HCT116 (cell line): Measurements from ENCODE around the gene CENPP. TPM values are rescaled to one million over a fixed set of nuclear protein-coding genes. Genes with fewer than 3 reads are reported as not detected.

Experiments
- ATAC-seq: fragments of 200-7000 bp; cut with Tn5 transposase; 2 replicates; pipeline ENCODE4 v1.9.1; 2020; ENCODE audit warnings: mild to moderate bottlenecking, moderate library complexity
- BruUV-seq: library from RNA; stranded (reverse); fragments of 400-500 nt; replicated peaks from 2 replicates; lab custom pipeline; 2021; lab: Mats Ljungman, UMichigan
- CTCF ChIA-PET: fragments of 300-600 bp; sonication (Branson Sonifier 250); formaldehyde crosslinking; loops from one replicate; lab custom pipeline; 2021; ENCODE audit warnings: antibody characterized with exemption; lab: Charles Lee
- POLR2A ChIA-PET: fragments of 300-600, 350-600 bp; sonication (Branson Sonifier 250); formaldehyde crosslinking; loops from one replicate; lab custom pipeline; 2021; ENCODE audit warnings: antibody characterized with exemption; lab: Charles Lee
- RAD21 ChIA-PET, 2 experiments: fragments of 300-600 bp; sonication (Branson Sonifier 250); formaldehyde crosslinking; loops; one replicate each; lab custom pipeline; 2023; ENCODE audit warnings: low total read pairs in 2 of 2; ENCODE audit not compliant: uncharacterized antibody in 2 of 2, unreplicated experiment in 2 of 2, low non-redundant PET in 1 of 2; lab: Charles Lee
- DNase-seq: peaks from one replicate; pipeline ENCODE4 v3.0.0-alpha.2; 2010; ENCODE audit warnings: low read depth, low spot score
- H2AFZ ChIP-seq: fragments of 200-600 bp; shearing (Covaris generic), sonication (generic); 2 replicates; pipeline ENCODE4 v1.6.1; 2017; ENCODE audit warnings: low read depth, mixed run types, mixed read lengths, antibody characterized with exemption, low read length; ENCODE audit not compliant: poor library complexity, severe bottlenecking
- H3K27ac ChIP-seq: 2 replicates; pipeline ENCODE4 v1.5.1; 2012; ENCODE audit warnings: low read depth, low read length
- H3K27me3 ChIP-seq: fragments of 200-600 bp; sonication (generic); 2 replicates; pipeline ENCODE4 v1.6.1; 2016; ENCODE audit warnings: mixed run types, low read length, mixed read lengths; ENCODE audit not compliant: insufficient read depth
- H3K36me3 ChIP-seq, 2 experiments: fragments of 200-500 bp in 1 of 2; fragments of 200-600 bp in 1 of 2; sonication (Bioruptor generic) in 1 of 2; sonication (generic) in 1 of 2; 2 replicates each; pipeline versions ENCODE4 v1.5.1 to v1.6.1; 2014 to 2016; ENCODE audit warnings: low read length in 2 of 2, inconsistent platforms in 1 of 2, mixed read lengths in 1 of 2, mixed run types in 1 of 2; ENCODE audit not compliant: insufficient read depth in 2 of 2, control insufficient read depth in 1 of 2
- H3K4me1 ChIP-seq, 2 experiments: fragments of 200-600 bp in 1 of 2; sonication (generic) in 1 of 2; 2 replicates each; pipeline versions ENCODE4 v1.5.1 to v1.6.1; 2012 to 2017; ENCODE audit warnings: low read length in 2 of 2, inconsistent platforms in 1 of 2, mild to moderate bottlenecking in 1 of 2, mixed read lengths in 1 of 2, mixed run types in 1 of 2, moderate library complexity in 1 of 2; ENCODE audit not compliant: insufficient read depth in 2 of 2, control insufficient read depth in 1 of 2
- H3K4me2 ChIP-seq: fragments of 200-600 bp; sonication (generic); 2 replicates; pipeline ENCODE4 v1.6.1; 2017; ENCODE audit warnings: mixed run types, low read length, mixed read lengths
- H3K4me3 ChIP-seq, 2 experiments: fragments of 200-600 bp in 1 of 2; sonication (generic) in 1 of 2; replicated peaks in 1 of 2; 2 replicates each; pipeline ENCODE4 v1.5.1; 2011 to 2016; ENCODE audit warnings: low read length in 2 of 2, control low read depth in 1 of 2, low read depth in 1 of 2, mild to moderate bottlenecking in 1 of 2, mixed read lengths in 1 of 2, mixed run types in 1 of 2
- H3K79me2 ChIP-seq: fragments of 200-600 bp; sonication (generic); 2 replicates; pipeline ENCODE4 v1.6.1; 2017; ENCODE audit warnings: mild to moderate bottlenecking, mixed run types, low read length, moderate library complexity, mixed read lengths; ENCODE audit not compliant: insufficient read depth
- H3K9ac ChIP-seq: fragments of 200-600 bp; sonication (generic); 2 replicates; pipeline ENCODE4 v1.6.1; 2016; ENCODE audit warnings: low read length, mixed read lengths
- H3K9me2 ChIP-seq: fragments of 200-600 bp; sonication (generic), shearing (Covaris generic); 2 replicates; pipeline ENCODE4 v1.6.1; 2017; ENCODE audit warnings: mixed run types, mild to moderate bottlenecking, moderate library complexity; ENCODE audit not compliant: insufficient read depth
- H3K9me3 ChIP-seq, 2 experiments: fragments of 200-500 bp in 1 of 2; fragments of 200-600 bp in 1 of 2; sonication (Bioruptor generic) in 1 of 2; sonication (generic) in 1 of 2; 2 replicates each; pipeline ENCODE4 v1.6.1; 2014 to 2017; ENCODE audit warnings: low read length in 2 of 2, mixed read lengths in 2 of 2, inconsistent platforms in 1 of 2, low read depth in 1 of 2, mild to moderate bottlenecking in 1 of 2, mixed run types in 1 of 2, moderate library complexity in 1 of 2; ENCODE audit not compliant: control insufficient read depth in 1 of 2, insufficient read depth in 1 of 2
- H4K20me1 ChIP-seq: fragments of 200-600 bp; sonication (generic), shearing (Covaris generic); 2 replicates; pipeline ENCODE4 v1.6.1; 2017; ENCODE audit warnings: mixed run types, mild to moderate bottlenecking, moderate library complexity; ENCODE audit not compliant: insufficient read depth
- JUND ChIP-seq: IDR thresholded peaks from 2 replicates; pipeline ENCODE4 v1.6.1; 2012
- POLR2AphosphoS5 ChIP-seq: IDR thresholded peaks from 2 replicates; pipeline ENCODE4 v1.6.1; 2011; ENCODE audit warnings: mild to moderate bottlenecking, low read depth, low read length, moderate library complexity
- RAD21 ChIP-seq: IDR thresholded peaks from 2 replicates; pipeline ENCODE4 v1.6.1; 2012; ENCODE audit warnings: low read depth, mild to moderate bottlenecking
- SP1 ChIP-seq: IDR thresholded peaks from 2 replicates; pipeline ENCODE4 v1.6.1; 2012; ENCODE audit warnings: low read depth
- SRF ChIP-seq: IDR thresholded peaks from 2 replicates; pipeline ENCODE4 v1.6.1; 2012; ENCODE audit warnings: low read depth
- TCF7L2 ChIP-seq: IDR thresholded peaks from 2 replicates; pipeline ENCODE4 v1.7.0; 2011; ENCODE audit warnings: borderline replicate concordance, inconsistent platforms; ENCODE audit not compliant: insufficient read depth, insufficient read length; ENCODE audit errors: extremely low read depth
- YY1 ChIP-seq: IDR thresholded peaks from 2 replicates; pipeline ENCODE4 v1.6.1; 2011; ENCODE audit warnings: low read length, low read depth, moderate library complexity, mild to moderate bottlenecking; ENCODE audit not compliant: insufficient replicate concordance; ENCODE audit errors: extremely low read depth
- intact Hi-C: fragments of 100-400 bp; cut with micrococcal nuclease; formaldehyde crosslinking; loops from 2 replicates; pipeline ENCODE4 v1.10.0; 2022
- total RNA-seq: library from RNA; stranded (reverse); gene quantifications from one replicate; pipeline ENCODE4 v1.2.1, GENCODE V29; 2021; ENCODE audit not compliant: unreplicated experiment
- TF ChIP-seq, protein P1 (sequence below): IDR thresholded peaks from 2 replicates; pipeline ENCODE4 v1.6.1; 2012
- TF ChIP-seq, protein P2 (sequence below): IDR thresholded peaks from 2 replicates; pipeline ENCODE4 v1.6.1; 2012
- TF ChIP-seq, protein P3 (sequence below), 3 experiments: fragments of 200-600 bp in 1 of 3; sonication (generic) in 1 of 3; IDR thresholded peaks in 2 of 3; conservative IDR thresholded peaks in 1 of 3; 2 replicates each; pipeline ENCODE4 v1.5.1; 2012 to 2017; ENCODE audit warnings: low read depth in 2 of 3, low read length in 2 of 3, antibody characterized with exemption in 1 of 3, borderline replicate concordance in 1 of 3, control low read depth in 1 of 3, mild to moderate bottlenecking in 1 of 3, mixed read lengths in 1 of 3, mixed run types in 1 of 3, moderate library complexity in 1 of 3; ENCODE audit not compliant: insufficient read depth in 1 of 3
- TF ChIP-seq, protein P4 (sequence below): IDR thresholded peaks from 2 replicates; pipeline ENCODE4 v1.6.1; 2011; ENCODE audit warnings: mild to moderate bottlenecking, low read length, moderate library complexity; ENCODE audit not compliant: insufficient replicate concordance; ENCODE audit errors: extremely low read depth

CENPP gene
- total RNA-seq, 1 experiment from 2014 or later: 7.0 TPM

DNA sequence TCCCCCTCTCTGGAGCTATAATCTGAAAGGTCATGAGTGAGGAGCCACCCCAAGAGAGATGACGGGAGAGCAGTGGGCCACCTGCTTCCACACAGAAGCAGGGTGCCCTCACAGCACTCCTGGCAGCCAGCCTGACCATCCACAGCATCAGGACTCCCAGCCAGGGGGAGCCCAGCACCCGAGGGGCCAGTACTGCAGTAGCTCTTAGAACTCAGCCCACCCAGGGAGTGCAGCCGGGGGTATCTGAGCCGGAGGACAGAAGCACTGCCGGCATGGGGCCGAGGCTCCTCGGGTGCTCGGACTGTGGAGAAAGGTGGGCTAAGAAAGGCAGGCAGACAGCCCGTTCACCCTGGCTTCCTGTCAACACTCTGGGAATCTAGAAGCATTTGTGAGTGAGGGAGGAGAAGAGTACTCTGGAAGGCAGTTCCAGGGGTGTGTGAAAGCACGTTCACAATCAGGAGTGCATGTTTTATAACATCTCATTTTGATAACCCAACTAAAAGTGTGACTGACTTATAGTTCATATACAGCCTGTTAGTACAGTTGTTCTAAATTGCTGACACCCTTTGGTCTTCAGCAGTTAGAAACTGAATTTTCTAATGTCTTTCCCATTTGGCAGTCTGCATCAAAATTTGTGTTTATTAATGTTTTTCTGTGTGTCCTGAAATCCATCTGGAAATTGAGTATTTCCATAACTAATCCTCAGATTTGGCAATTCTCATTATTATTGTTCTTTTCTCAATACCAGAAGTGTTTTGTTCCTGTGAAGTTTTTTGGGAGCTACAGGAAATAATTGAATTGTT lies 182.5 kb downstream of the CENPP start:
- ATAC-seq: no peak
- H4K20me1 ChIP-seq: no peaks in the 10 kb centered on the region
- H3K9ac ChIP-seq: no peak overlapping the region
- no peaks in the 10 kb centered on the region for H3K27me3 ChIP-seq
- H3K4me3 ChIP-seq: no peak overlapping the region
- no peak overlapping the region for H2AFZ ChIP-seq
- TF ChIP-seq, protein P1, sequence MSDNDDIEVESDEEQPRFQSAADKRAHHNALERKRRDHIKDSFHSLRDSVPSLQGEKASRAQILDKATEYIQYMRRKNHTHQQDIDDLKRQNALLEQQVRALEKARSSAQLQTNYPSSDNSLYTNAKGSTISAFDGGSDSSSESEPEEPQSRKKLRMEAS: no peak
- TF ChIP-seq JUND (no peak), TCF7L2 (no peak), SP1 (no peak), RAD21 (no peak), SRF (no peak), YY1 (no peak), POLR2AphosphoS5 (no peak)
- TF ChIP-seq, protein P2, sequence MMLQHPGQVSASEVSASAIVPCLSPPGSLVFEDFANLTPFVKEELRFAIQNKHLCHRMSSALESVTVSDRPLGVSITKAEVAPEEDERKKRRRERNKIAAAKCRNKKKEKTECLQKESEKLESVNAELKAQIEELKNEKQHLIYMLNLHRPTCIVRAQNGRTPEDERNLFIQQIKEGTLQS: no peak
- TF ChIP-seq, protein P3, sequence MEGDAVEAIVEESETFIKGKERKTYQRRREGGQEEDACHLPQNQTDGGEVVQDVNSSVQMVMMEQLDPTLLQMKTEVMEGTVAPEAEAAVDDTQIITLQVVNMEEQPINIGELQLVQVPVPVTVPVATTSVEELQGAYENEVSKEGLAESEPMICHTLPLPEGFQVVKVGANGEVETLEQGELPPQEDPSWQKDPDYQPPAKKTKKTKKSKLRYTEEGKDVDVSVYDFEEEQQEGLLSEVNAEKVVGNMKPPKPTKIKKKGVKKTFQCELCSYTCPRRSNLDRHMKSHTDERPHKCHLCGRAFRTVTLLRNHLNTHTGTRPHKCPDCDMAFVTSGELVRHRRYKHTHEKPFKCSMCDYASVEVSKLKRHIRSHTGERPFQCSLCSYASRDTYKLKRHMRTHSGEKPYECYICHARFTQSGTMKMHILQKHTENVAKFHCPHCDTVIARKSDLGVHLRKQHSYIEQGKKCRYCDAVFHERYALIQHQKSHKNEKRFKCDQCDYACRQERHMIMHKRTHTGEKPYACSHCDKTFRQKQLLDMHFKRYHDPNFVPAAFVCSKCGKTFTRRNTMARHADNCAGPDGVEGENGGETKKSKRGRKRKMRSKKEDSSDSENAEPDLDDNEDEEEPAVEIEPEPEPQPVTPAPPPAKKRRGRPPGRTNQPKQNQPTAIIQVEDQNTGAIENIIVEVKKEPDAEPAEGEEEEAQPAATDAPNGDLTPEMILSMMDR (IDR thresholded peaks at IDR 0.05 in 2 of 3, conservative IDR thresholded peaks at IDR 0.05 in 1 of 3; ENCODE audit: borderline replicate concordance in 1 of 3, insufficient read depth in 1 of 3, low read depth in 2 of 3, low read length in 2 of 3): no peak
- TF ChIP-seq, protein P4, sequence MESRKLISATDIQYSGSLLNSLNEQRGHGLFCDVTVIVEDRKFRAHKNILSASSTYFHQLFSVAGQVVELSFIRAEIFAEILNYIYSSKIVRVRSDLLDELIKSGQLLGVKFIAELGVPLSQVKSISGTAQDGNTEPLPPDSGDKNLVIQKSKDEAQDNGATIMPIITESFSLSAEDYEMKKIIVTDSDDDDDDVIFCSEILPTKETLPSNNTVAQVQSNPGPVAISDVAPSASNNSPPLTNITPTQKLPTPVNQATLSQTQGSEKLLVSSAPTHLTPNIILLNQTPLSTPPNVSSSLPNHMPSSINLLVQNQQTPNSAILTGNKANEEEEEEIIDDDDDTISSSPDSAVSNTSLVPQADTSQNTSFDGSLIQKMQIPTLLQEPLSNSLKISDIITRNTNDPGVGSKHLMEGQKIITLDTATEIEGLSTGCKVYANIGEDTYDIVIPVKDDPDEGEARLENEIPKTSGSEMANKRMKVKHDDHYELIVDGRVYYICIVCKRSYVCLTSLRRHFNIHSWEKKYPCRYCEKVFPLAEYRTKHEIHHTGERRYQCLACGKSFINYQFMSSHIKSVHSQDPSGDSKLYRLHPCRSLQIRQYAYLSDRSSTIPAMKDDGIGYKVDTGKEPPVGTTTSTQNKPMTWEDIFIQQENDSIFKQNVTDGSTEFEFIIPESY: no peak
- H3K9me3 ChIP-seq: no peaks in the 10 kb centered on the region
- H3K36me3 ChIP-seq: no peaks in the 10 kb centered on the region
- RAD21 ChIA-PET: no interaction called here
- CTCF ChIA-PET: no interaction called here
- H3K27ac ChIP-seq: no peak overlapping the region
- no peaks in the 10 kb centered on the region for H3K79me2 ChIP-seq
- no peak overlapping the region for H3K4me2 ChIP-seq
- POLR2A ChIA-PET: no interaction called here
- BruUV-seq: no TSS peak
- DNase-seq: no peak
- peaks cover 0 to 11% of the 10 kb centered on the region in 2 experiments; a peak in 3 of 4 replicates for H3K4me1 ChIP-seq
- intact Hi-C loops: no loop called here
- no peaks in the 10 kb centered on the region for H3K9me2 ChIP-seq
